AG20443 (cell line): ENCODE measurements around the gene STARD8.

Source experiments
- DNase-seq: peaks from one replicate; pipeline ENCODE4 v3.0.0; 2012; ENCODE audit warnings: low spot score, mixed read lengths

The STARD8 gene

DNA sequence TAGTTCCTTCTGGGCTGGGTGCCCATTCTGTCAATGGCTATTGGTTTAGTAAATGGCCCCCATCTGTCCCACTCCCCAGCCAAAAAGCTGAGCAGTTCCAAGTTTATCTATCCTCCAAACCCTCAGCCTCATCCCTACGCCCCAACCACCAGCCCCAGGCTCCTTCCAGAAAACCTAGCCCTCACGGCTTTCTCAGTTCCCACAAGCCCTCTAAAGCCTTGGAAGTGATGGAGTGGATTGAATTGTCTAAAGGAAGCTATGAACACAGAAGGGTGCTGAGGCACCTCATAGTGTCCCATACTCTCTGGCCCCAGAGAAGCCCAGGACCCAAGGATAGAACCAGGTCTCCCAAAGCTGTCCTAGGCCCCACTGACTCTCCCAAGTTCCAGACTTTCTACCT lies 105.8 kb downstream of the STARD8 start:
- no peak for DNase-seq

DNA sequence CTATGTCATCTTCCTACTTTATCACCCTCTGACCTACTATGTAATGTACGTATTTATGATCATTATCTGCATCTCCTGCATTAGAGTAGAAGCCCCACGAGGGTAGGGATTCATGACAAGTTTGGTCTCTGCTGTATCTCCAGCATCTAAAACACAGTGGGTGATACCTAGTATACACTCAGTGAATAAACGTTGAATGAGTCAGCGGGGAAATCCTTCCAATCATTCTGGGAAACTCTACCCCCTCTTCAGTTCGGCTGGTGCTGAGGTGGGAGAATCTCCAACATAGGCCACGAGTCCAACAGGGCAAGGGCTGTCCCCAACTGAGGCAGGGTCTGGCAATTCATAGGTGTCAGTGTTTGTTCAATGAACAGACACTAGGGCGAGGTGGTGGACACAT lies 106.9 kb downstream of the STARD8 start:
- DNase-seq, result no peak

GRCh38 chrX:68755616-68756125 lies 108.2 kb downstream of the STARD8 start:
- DNase-seq, result no peak

- DNase-seq, result no peak
These were observed 109.9 kb downstream of the STARD8 start for GRCh38 chrX:68757331-68757730.

DNA sequence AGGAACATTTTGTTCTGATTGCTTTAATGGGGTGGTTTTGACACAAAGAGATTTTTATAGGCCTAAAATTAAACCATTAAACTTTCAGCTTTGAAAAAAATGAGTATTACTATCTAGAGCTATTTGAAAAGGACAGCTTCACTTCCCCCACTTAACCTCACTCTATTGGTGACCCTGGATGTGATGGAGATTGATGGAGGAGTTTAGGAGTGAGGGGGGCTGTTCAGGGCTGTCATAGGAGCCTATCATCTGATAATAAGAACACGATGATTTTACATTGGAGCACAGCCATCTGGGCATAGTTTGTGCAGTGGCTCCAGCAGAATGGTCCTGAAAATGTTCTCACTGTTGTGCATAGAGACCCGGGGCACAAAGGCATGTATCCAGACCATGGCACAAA lies 110.3 kb downstream of the STARD8 start:
- DNase-seq, result no peak

DNA sequence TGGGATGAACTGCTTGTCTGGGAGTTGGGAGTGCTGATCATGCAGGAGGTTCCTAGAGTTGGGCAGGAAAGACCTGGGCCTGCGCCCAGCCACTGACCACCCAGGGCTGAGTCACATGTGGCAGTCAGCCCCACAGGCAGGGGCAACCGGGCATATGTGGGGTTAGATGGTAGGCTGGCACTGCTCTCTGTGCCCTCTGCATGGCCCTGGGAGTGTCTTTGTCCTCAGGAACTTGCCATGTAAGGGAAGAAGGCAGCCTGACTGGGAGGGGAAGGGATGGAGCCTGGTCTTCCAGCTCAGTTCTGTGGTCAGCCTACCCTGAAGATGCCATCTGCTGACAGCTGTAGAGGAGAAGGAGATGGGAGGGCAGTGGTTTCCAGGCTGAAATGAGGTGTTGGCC lies 111.2 kb downstream of the STARD8 start:
- no peak for DNase-seq

- DNase-seq, result no peak
These were observed 113.6 kb downstream of the STARD8 start for GRCh38 chrX:68761086-68761485.

DNA sequence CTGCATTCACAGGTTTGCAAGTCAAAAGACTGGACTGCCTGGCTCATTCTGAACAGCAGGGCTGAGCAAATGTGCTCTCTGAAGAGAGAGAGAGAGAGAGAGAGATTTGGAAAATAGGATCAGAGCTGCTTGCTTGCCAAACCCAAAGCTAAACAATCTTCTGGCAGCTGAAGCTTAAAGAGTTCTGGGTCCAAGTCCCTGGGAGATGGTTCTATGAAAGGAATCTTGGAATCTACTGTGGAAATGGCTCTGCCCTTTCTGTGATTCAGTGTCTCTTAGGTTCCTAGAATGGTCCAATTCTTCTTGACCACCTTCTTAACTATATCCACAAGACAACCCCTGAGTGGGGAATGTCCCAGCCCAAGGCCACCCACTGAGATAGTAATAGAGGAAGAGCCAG lies 115.3 kb downstream of the STARD8 start:
- no peak for DNase-seq

DNA sequence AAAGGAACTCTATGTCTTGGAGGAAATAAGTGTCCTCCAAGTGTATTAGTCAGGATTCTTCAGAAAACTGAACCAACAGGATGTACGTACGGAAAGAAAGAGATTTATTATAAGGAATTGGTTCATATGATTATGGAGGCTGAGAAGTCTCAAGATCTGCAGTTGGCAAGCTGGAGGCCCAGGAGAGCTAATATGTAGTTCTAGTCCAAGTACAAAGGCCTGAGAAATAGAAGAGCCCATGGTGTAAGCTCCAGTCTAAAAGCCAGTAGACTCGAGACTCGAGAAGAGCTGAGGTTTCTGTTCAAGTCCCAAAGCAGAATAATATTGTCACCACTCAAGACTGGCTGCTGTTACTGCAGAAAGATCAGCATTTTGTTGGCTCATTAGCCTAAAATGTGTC lies 116.0 kb downstream of the STARD8 start:
- no peak for DNase-seq
